ENCODE data around the gene JAML. TPM values are rescaled to one million over a fixed set of nuclear protein-coding genes. Genes with fewer than 3 reads are reported as not detected.

Gene JAML
- total RNA-seq, 4 donors from 2014 or later = 2.2 to 3.1 (median 2.6) TPM

DNA sequence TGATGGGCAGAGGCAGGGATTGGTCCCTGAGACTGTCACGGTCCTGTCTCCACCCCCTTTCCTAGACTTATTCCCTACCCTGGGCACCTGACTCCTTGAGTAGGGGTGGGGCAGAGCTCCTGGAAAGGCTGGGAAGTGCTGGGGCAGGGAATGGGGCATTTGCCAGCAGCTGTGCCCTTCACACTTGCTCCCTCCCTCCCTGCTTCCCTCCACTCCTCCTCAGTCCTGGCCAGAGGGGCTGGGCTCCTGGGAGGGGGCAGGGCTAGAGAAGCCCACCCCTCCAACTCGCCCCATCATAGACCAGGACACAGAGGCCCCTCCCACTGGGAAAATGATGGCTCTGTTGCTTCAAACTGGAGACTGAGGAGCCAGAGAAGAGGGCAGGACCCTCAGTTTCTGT lies 59.9 kb downstream of the JAML start:
- TF ChIP-seq, protein P1, sequence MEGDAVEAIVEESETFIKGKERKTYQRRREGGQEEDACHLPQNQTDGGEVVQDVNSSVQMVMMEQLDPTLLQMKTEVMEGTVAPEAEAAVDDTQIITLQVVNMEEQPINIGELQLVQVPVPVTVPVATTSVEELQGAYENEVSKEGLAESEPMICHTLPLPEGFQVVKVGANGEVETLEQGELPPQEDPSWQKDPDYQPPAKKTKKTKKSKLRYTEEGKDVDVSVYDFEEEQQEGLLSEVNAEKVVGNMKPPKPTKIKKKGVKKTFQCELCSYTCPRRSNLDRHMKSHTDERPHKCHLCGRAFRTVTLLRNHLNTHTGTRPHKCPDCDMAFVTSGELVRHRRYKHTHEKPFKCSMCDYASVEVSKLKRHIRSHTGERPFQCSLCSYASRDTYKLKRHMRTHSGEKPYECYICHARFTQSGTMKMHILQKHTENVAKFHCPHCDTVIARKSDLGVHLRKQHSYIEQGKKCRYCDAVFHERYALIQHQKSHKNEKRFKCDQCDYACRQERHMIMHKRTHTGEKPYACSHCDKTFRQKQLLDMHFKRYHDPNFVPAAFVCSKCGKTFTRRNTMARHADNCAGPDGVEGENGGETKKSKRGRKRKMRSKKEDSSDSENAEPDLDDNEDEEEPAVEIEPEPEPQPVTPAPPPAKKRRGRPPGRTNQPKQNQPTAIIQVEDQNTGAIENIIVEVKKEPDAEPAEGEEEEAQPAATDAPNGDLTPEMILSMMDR (IDR thresholded peaks at IDR 0.05) = no peak
- TF ChIP-seq POLR2A (IDR thresholded peaks at IDR 0.05) = no peak
- Histone ChIP-seq H3K4me1 (no peaks in the 10 kb centered on the region), H3K27me3 (no peaks in the 10 kb centered on the region), H3K9me3 (no peaks in the 10 kb centered on the region), H3K36me3 (no peaks in the 10 kb centered on the region), H3K27ac (no peak overlapping the region), H3K4me3 (replicated peaks in 1 of 3) (no peak overlapping the region)
- intact Hi-C loops (cut with DNase I) = no loop called here
- DNase-seq = no peak
- 59 to 66% methylated on average over 2 of the region's 2 CpGs for WGBS, 2 donors

- Histone ChIP-seq H3K4me1 (no peaks in the 10 kb centered on the region), H3K36me3 (no peaks in the 10 kb centered on the region), H3K4me3 (replicated peaks in 1 of 3) (no peak overlapping the region), H3K27ac (no peak overlapping the region), H3K9me3 (no peaks in the 10 kb centered on the region), H3K27me3 (no peaks in the 10 kb centered on the region)
- TF ChIP-seq POLR2A (IDR thresholded peaks at IDR 0.05) = no peak
- TF ChIP-seq, protein P1 (IDR thresholded peaks at IDR 0.05) = no peak
- WGBS, 2 donors = 59 to 63% methylated on average over 5 of the region's 5 CpGs
- intact Hi-C loops (cut with DNase I) = no loop called here
- DNase-seq = no peak
Observed at GRCh38 chr11:118163494-118163893, 61.3 kb downstream of the JAML start.

DNA sequence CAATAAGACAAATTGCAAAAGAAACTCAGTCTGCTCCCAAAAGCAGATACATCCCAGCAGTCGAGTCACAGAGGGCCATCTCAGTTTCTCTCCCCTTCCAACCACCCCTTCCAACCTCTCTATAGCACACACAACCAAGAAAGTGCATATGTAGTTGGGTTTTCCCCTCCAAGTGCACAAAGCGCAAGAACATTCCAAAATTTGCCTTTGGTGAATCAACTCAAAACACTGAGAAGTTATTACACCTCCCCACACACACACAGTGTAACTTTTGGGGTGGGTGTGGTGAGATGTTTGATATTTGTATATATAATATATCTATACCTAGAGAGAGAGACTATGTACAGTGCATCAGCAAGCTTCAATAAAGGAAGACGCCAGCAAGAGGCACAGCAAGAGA lies 62.0 kb downstream of the JAML start:
- Histone ChIP-seq H3K9me3 (no peaks in the 10 kb centered on the region), H3K27me3 (no peaks in the 10 kb centered on the region), H3K36me3 (no peaks in the 10 kb centered on the region), H3K27ac (no peak overlapping the region), H3K4me3 (replicated peaks in 1 of 3) (no peak overlapping the region), H3K4me1 (no peaks in the 10 kb centered on the region)
- intact Hi-C loops (cut with DNase I) = no loop called here
- no peak for DNase-seq
- TF ChIP-seq, protein P1 (IDR thresholded peaks at IDR 0.05) = no peak
- TF ChIP-seq POLR2A (IDR thresholded peaks at IDR 0.05) = no peak
- 84 to 89% methylated on average over 3 of the region's 3 CpGs for WGBS, 2 donors

GRCh38 chr11:118161786-118162185 lies 63.0 kb downstream of the JAML start:
- H3K27me3 ChIP-seq = no peaks in the 10 kb centered on the region
- TF ChIP-seq POLR2A (IDR thresholded peaks at IDR 0.05) = no peak
- TF ChIP-seq, protein P1 (IDR thresholded peaks at IDR 0.05) = no peak
- DNase-seq = no peak
- WGBS, 2 donors = 49 to 54% methylated on average over 6 of the region's 6 CpGs
- H3K9me3 ChIP-seq = no peaks in the 10 kb centered on the region
- intact Hi-C loops (cut with DNase I) = no loop called here
- H3K4me3 ChIP-seq (replicated peaks in 1 of 3) = no peak overlapping the region
- no peaks in the 10 kb centered on the region for H3K4me1 ChIP-seq
- H3K36me3 ChIP-seq = no peaks in the 10 kb centered on the region
- H3K27ac ChIP-seq = no peak overlapping the region

DNA sequence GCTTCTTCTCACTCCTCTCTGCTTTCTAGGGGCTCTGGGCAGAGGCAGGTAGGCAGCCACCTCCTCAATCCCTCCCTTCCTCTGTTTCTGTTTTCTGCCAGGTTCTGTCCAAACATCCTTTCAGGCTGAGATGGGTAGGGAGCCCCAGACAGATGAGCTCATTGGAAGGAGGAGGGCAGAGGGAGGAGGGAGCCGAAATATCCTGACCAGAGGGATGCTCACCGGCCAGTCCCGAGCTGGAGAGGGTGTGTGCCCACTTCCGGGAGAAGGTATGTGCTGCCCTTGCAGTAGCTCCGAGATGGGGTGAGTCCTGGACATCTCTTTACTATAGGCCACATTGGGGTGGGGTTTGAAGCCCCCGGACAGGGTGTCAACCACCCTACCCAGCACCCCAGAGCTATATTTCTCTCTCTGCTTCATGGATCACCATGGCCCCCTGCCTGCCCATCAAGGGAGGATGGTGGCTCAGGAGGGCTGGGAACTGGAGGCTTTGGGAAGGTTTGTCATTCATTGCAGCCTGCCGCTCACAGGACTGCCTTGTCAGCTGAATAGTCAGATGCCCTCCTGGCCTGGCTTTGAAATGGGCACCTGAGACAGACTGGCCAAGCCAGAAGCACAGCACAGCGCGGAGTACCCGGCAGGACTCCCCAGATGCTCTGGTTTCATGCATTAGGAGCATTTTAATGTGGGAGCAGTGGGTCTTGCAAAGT lies 67.5 kb downstream of the JAML start:
- intact Hi-C loops (cut with DNase I) = no loop called here
- H3K36me3 ChIP-seq = no peaks in the 10 kb centered on the region
- TF ChIP-seq POLR2A (IDR thresholded peaks at IDR 0.05) = no peak
- TF ChIP-seq, protein P1 (IDR thresholded peaks at IDR 0.05) = no peak
- no peak overlapping the region for H3K4me3 ChIP-seq (replicated peaks in 1 of 3)
- no peak overlapping the region for H3K27ac ChIP-seq
- DNase-seq = no peak
- peaks cover 5 to 11% of the 10 kb centered on the region in 2 donors for H3K4me1 ChIP-seq
- H3K27me3 ChIP-seq = peaks cover 6% of the 10 kb centered on the region
- no peaks in the 10 kb centered on the region for H3K9me3 ChIP-seq
- WGBS, 2 donors = 38 to 45% methylated on average over 8 to 10 of the region's 10 CpGs
